ENCODE data around the gene RTP3. TPM values are rescaled to one million over a fixed set of nuclear protein-coding genes. Genes with fewer than 3 reads are reported as not detected.
A peak's percentile ranks its signal among the peaks of the same experiment; 100 is the strongest.

The RTP3 gene
- total RNA-seq, 1 donor from 2014 or later, result not detected

DNA sequence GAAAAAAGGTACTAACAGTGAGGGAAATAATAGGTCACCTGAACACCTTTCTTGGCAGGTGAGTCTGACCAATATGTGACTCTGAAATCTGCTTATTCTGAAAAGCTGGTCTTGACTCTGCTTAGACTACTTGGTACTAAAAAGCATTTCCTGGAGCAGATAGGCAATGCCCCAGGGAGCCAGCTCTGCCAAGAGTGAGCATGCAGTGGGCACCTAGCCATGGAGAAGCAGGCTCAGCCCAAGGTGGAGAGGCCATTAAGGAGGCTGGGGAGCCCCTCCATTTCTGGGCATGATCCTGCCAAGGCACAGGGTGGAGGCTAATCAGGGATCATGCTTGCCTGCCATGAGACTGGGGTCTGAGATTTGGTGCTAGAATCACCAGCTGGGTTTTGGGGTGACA lies 31.5 kb upstream of the RTP3 start:
- Histone ChIP-seq H3K27ac (no peak overlapping the region), H3K4me3 (no peak overlapping the region), H3K4me1 (no peaks in the 10 kb centered on the region), H3K9me3 (no peaks in the 10 kb centered on the region), H3K36me3 (no peaks in the 10 kb centered on the region), H3K27me3 (peaks cover 5% of the 10 kb centered on the region)
- TF ChIP-seq, protein P1, sequence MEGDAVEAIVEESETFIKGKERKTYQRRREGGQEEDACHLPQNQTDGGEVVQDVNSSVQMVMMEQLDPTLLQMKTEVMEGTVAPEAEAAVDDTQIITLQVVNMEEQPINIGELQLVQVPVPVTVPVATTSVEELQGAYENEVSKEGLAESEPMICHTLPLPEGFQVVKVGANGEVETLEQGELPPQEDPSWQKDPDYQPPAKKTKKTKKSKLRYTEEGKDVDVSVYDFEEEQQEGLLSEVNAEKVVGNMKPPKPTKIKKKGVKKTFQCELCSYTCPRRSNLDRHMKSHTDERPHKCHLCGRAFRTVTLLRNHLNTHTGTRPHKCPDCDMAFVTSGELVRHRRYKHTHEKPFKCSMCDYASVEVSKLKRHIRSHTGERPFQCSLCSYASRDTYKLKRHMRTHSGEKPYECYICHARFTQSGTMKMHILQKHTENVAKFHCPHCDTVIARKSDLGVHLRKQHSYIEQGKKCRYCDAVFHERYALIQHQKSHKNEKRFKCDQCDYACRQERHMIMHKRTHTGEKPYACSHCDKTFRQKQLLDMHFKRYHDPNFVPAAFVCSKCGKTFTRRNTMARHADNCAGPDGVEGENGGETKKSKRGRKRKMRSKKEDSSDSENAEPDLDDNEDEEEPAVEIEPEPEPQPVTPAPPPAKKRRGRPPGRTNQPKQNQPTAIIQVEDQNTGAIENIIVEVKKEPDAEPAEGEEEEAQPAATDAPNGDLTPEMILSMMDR (IDR thresholded peaks at IDR 0.05), result no peak
- DNase-seq (ENCODE audit: low spot score in 2 of 2), result peak in 1 of 2 donors; percentile 51
- intact Hi-C loops (cut with DNase I), result no loop called here

DNA sequence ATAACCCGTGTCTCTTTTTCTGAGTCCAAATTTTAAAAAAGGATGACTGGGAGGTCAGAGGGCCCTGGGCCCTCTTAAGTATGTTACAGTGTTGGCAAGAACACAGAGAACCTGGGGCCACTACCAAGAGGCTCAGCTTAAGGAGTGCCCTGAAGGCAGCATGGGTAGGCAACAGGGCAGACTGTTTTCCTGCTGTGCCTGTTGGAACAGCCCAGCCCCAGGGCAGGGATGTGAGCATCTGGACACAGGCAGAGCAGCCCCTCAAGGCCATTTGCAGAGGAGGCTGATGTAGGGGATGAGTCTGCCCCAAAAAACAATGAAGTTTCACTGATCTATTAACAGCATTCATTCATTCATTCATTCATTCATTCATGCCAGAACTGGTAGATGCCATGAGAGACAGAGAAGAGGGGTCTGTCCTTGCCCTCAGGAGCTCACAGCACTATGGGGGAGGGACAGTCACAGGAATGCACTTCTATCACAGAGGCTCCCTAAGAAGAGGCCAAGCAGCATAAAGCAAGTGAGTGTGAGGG lies 30.8 kb upstream of the RTP3 start:
- TF ChIP-seq, protein P1 (IDR thresholded peaks at IDR 0.05), result no peak
- no peaks in the 10 kb centered on the region for H3K36me3 ChIP-seq
- no peak overlapping the region for H3K4me3 ChIP-seq
- no peak overlapping the region for H3K27ac ChIP-seq
- peak in 1 of 2 donors; percentile 39 for DNase-seq (ENCODE audit: low spot score in 2 of 2)
- H3K9me3 ChIP-seq, result no peaks in the 10 kb centered on the region
- peaks cover 5% of the 10 kb centered on the region for H3K27me3 ChIP-seq
- H3K4me1 ChIP-seq, result no peaks in the 10 kb centered on the region
- intact Hi-C loops (cut with DNase I), result no loop called here

DNA sequence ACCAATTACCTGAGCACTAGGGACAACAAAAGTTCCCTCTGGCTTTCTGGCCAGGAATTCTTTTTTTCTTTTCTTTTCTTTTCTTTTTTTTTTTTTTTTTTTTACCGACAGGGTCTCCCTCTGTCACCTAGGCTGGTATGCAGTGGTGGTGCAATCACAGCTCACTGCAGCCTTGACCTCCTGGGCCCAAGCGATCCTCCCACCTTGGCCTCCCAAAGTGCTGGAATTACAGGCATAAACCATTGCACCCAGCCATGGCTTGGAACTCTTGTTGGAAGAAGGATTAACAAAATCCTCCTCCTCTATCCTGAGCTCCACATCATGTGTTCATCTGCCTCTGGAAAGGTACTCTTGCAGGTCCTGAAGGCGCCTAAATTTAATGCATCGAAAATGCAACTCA lies 30.2 kb upstream of the RTP3 start:
- H3K4me1 ChIP-seq, result no peaks in the 10 kb centered on the region
- no peaks in the 10 kb centered on the region for H3K9me3 ChIP-seq
- H3K27ac ChIP-seq, result no peak overlapping the region
- no peaks in the 10 kb centered on the region for H3K36me3 ChIP-seq
- intact Hi-C loops (cut with DNase I), result no loop called here
- no peak overlapping the region for H3K4me3 ChIP-seq
- peak in 1 of 2 donors; percentile 41 for DNase-seq (ENCODE audit: low spot score in 2 of 2)
- TF ChIP-seq, protein P1 (IDR thresholded peaks at IDR 0.05), result no peak
- peaks cover 5% of the 10 kb centered on the region for H3K27me3 ChIP-seq

DNA sequence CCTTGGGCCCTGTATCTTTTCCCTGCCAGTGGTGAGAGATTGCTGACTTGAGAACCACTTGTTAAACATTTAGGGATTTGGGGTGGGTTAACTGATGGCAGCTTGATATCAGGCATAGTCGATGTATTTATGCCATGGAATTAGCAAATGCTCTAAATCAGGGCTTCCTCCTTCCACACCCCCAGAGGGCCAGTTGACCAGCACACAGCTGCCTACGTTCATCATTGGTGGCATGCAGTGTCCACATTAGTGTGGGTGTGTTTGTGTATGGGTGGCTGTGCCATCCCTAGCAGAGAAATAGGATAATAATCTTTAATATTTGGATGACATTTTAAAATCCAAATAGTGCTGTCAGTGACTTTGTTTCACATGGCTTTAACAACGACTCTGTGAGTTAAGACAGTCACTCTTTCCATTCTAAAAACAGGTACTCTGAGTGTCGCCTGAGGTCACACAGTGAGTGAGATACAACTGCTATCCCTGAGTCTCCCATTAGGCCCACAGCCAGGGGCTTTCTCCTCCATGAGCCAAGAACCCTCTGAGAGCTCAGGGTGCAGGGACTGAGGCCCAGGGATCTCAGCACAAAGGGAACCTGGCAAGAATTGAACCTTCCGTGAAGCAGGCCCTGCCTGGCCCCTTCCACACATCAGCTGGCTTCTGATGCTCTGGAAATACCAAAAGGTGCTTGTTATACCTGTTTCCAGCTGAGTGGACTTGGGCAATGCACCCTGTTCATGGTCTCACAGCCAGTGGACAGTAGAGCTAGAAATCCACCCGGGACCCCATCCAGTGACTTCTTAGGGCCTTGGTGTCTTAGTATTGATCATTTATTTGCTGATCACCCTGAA lies 28.8 kb upstream of the RTP3 start:
- no peaks in the 10 kb centered on the region for H3K27me3 ChIP-seq
- intact Hi-C loops (cut with DNase I), result no loop called here
- no peak overlapping the region for H3K4me3 ChIP-seq
- no peaks in the 10 kb centered on the region for H3K36me3 ChIP-seq
- no peaks in the 10 kb centered on the region for H3K4me1 ChIP-seq
- TF ChIP-seq, protein P1 (IDR thresholded peaks at IDR 0.05), result no peak
- H3K27ac ChIP-seq, result no peak overlapping the region
- peak in 1 of 2 donors; percentile 24 for DNase-seq (ENCODE audit: low spot score in 2 of 2)
- H3K9me3 ChIP-seq, result no peaks in the 10 kb centered on the region

DNA sequence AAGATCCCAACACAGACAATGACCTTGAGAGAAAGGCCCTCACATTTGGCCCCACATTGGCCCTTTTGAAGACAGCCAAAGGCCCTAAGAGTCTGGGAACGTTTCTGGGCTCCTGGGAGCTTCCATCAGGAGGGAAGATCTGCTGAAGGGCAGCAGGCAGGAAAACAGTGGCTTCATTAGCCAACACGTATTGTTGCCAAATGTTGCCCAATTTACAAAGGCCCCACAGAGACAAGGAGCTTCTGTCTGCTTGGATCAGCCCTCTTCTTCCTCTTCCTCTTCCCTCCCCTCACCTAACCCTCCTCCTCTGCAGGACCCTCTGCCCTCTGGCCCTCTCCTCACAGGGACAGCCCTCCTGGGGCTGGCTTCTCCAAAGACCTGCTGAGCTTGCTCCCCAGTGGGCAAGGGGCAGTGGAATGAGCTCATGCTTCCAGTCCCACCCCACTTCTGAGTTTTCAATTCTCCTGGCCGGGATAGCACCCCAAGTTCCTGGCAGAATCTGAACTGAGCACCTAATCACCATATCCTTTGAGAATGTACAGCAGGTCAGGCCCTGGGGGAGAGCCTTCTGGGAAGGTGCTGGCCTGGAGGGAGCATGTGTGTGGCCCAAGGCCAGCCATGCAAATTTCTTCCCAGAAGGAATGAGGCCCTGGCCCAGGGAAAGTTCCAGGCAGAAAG lies 28.0 kb upstream of the RTP3 start:
- H3K9me3 ChIP-seq, result peaks cover 0 to 5% of the 10 kb centered on the region in 2 donors
- intact Hi-C loops (cut with DNase I), result no loop called here
- no peaks in the 10 kb centered on the region for H3K27me3 ChIP-seq
- peak in 1 of 2 donors; percentile 50 for DNase-seq (ENCODE audit: low spot score in 2 of 2)
- H3K36me3 ChIP-seq, result no peaks in the 10 kb centered on the region
- H3K4me1 ChIP-seq, result no peaks in the 10 kb centered on the region
- no peak overlapping the region for H3K4me3 ChIP-seq
- TF ChIP-seq, protein P1 (IDR thresholded peaks at IDR 0.05), result no peak
- no peak overlapping the region for H3K27ac ChIP-seq

Data from ascending aorta (tissue), 2 donors.